GM12878 (cell line): ENCODE measurements around the gene FETUB. TPM values are rescaled to one million over a fixed set of nuclear protein-coding genes. Genes with fewer than 3 reads are reported as not detected.
A peak's percentile ranks its signal among the peaks of the same experiment; 100 is the strongest.

Experiments used
- ATAC-seq: fragments of 200-7000 bp; cut with Tn5 transposase; 3 replicates; pipeline ENCODE4 v1.9.1; 2020; ENCODE audit warnings: mild to moderate bottlenecking, moderate library complexity
- BruUV-seq: library from RNA; stranded (reverse); fragments of 400-500 nt; replicated peaks from 2 replicates; lab custom pipeline; 2021; lab: Mats Ljungman, UMichigan
- CTCF ChIA-PET: fragments of 300-600 bp; sonication (Branson Sonifier 250); formaldehyde crosslinking; extraction: SDS; loops from one replicate; lab custom pipeline; 2021; ENCODE audit warnings: inconsistent platforms; lab: Yijun Ruan, JAX
- POLR2A ChIA-PET: fragments of 350-600 bp; formaldehyde crosslinking; extraction: SDS; loops from one replicate; lab custom pipeline; 2021; ENCODE audit warnings: inconsistent platforms; lab: Charles Lee
- RAD21 ChIA-PET: fragments of 300-600 bp; sonication (Branson Sonifier 250); formaldehyde crosslinking; loops from one replicate; lab custom pipeline; 2023; ENCODE audit warnings: antibody characterized with exemption; ENCODE audit not compliant: unreplicated experiment; lab: Charles Lee
- SMC1A ChIA-PET: fragments of 300-600 bp; sonication (Branson Sonifier 250); formaldehyde crosslinking; loops from one replicate; lab custom pipeline; 2023; ENCODE audit not compliant: unreplicated experiment, uncharacterized antibody; lab: Charles Lee
- DNase-seq: peaks from one replicate; pipeline ENCODE4 v3.0.0-alpha.2; 2011; ENCODE audit warnings: low read depth, low spot score
- FAIRE-seq: peaks from 3 replicates; lab custom pipeline; 2011; peaks lifted over from hg19 to GRCh38; lab: Jason Lieb, UNC
- H2AFZ ChIP-seq: 2 replicates; pipeline ENCODE4 v1.6.0; 2011; ENCODE audit warnings: low read depth, low read length, control low read depth; ENCODE audit not compliant: control insufficient read depth
- H3K27ac ChIP-seq: 2 replicates; pipeline ENCODE4 v1.5.1; 2011; ENCODE audit warnings: control low read depth; ENCODE audit not compliant: control insufficient read depth, insufficient read depth
- H3K27me3 ChIP-seq, 2 experiments: replicated peaks in 1 of 2; 2 replicates each; pipeline versions ENCODE4 v1.6.0 to v1.6.1; 2011; ENCODE audit warnings: low read length in 1 of 2; ENCODE audit not compliant: control insufficient read depth in 2 of 2, insufficient read depth in 2 of 2
- H3K36me3 ChIP-seq, 2 experiments: 2 replicates each; pipeline ENCODE4 v1.5.1; 2011; ENCODE audit warnings: low read length in 1 of 2; ENCODE audit not compliant: control insufficient read depth in 2 of 2, insufficient read depth in 2 of 2
- H3K4me1 ChIP-seq: 2 replicates; pipeline ENCODE4 v1.6.1; 2011; ENCODE audit warnings: mild to moderate bottlenecking, low read length, moderate library complexity, mixed read lengths; ENCODE audit not compliant: control insufficient read depth, insufficient read depth
- H3K4me2 ChIP-seq: 2 replicates; pipeline ENCODE4 v1.6.0; 2011; ENCODE audit warnings: control low read depth; ENCODE audit not compliant: control insufficient read depth, insufficient read depth
- H3K4me3 ChIP-seq: fragments of 200-600 bp; sonication (generic); 2 replicates; pipeline ENCODE4 v1.5.1; 2016
- H3K79me2 ChIP-seq: 2 replicates; pipeline ENCODE4 v1.6.0; 2011; ENCODE audit warnings: low read length; ENCODE audit not compliant: control insufficient read depth, insufficient read depth
- H3K9ac ChIP-seq: 2 replicates; pipeline ENCODE4 v1.8.0; 2011; ENCODE audit warnings: low read length, control low read depth, mixed read lengths; ENCODE audit not compliant: control insufficient read depth, insufficient read depth
- H3K9me3 ChIP-seq: replicated peaks from 3 replicates; pipeline ENCODE4 v1.5.1; 2011; ENCODE audit warnings: mild to moderate bottlenecking, low read length; ENCODE audit not compliant: control insufficient read depth, insufficient read depth
- H4K20me1 ChIP-seq: 2 replicates; pipeline ENCODE4 v1.6.0; 2011; ENCODE audit not compliant: control insufficient read depth, insufficient read depth
- ASH2L ChIP-seq: fragments of 300-600, 200-600 bp; sonication (generic); IDR thresholded peaks from 2 replicates; pipeline ENCODE4 v1.6.1; 2017; ENCODE audit warnings: low read depth, mild to moderate bottlenecking, borderline replicate concordance
- BCLAF1 ChIP-seq: fragments of 450-650 bp; IDR thresholded peaks from 2 replicates; pipeline ENCODE4 v1.6.1; 2017; ENCODE audit warnings: antibody characterized with exemption, mild to moderate bottlenecking, moderate library complexity
- BHLHE40 ChIP-seq, 2 experiments: fragments of 450-650 bp in 1 of 2; IDR thresholded peaks; 2 replicates each; pipeline ENCODE4 v1.6.1; 2011 to 2017; ENCODE audit warnings: low read depth in 2 of 2, borderline replicate concordance in 1 of 2, improper control_type of control experiment in 1 of 2, low read length in 1 of 2, mild to moderate bottlenecking in 1 of 2
- CREM ChIP-seq: IDR thresholded peaks from 2 replicates; pipeline ENCODE4 v1.6.1; 2014; ENCODE audit warnings: antibody characterized with exemption, low read depth
- CUX1 ChIP-seq: IDR thresholded peaks from 2 replicates; pipeline ENCODE4 v1.6.1; 2012; ENCODE audit warnings: improper control_type of control experiment, low read depth, low read length; ENCODE audit not compliant: insufficient replicate concordance
- JUND ChIP-seq: IDR thresholded peaks from 2 replicates; pipeline ENCODE4 v1.6.1; 2012; ENCODE audit warnings: low read depth, mild to moderate bottlenecking, low read length, improper control_type of control experiment, moderate library complexity
- RAD51 ChIP-seq: fragments of 450-650 bp; IDR thresholded peaks from 2 replicates; pipeline ENCODE4 v1.6.1; 2016; ENCODE audit warnings: moderate library complexity, mild to moderate bottlenecking, inconsistent platforms
- RB1 ChIP-seq: fragments of 450-650 bp; formaldehyde crosslinking; IDR thresholded peaks from 2 replicates; pipeline ENCODE4 v1.6.1; 2017; ENCODE audit warnings: mild to moderate bottlenecking, borderline replicate concordance
- SMC3 ChIP-seq: IDR thresholded peaks from 2 replicates; pipeline ENCODE4 v1.6.1; 2011; ENCODE audit warnings: low read length, improper control_type of control experiment, borderline replicate concordance
- ZNF24 ChIP-seq: fragments of 450-650 bp; IDR thresholded peaks from 2 replicates; pipeline ENCODE4 v1.6.1; 2017; ENCODE audit warnings: antibody characterized with exemption, mild to moderate bottlenecking
- WGBS: methylation state at CpG from one replicate; pipeline ENCODE4 v1.1.6; 2016; ENCODE audit warnings: low lambda C conversion rate; ENCODE audit not compliant: insufficient replicate concordance, insufficient coverage; ENCODE audit errors: missing lambda C conversion rate; 5-methylcytosine and 5-hydroxymethylcytosine counted together
- in situ Hi-C: fragments of 300-500 bp; cut with MboI; formaldehyde crosslinking; loops from 9 replicates; pipeline ENCODE4 v1.14.3; 2018; ENCODE audit warnings: mixed read lengths
- intact Hi-C: fragments of 100-400 bp; cut with micrococcal nuclease; formaldehyde crosslinking; loops from one replicate; pipeline ENCODE4 v1.14.2; 2022; ENCODE audit not compliant: unreplicated experiment
- polyA plus RNA-seq, 11 experiments: library from polyadenylated mRNA; depleted of rRNA in 4 of 11; unstranded in 6 of 11; stranded (reverse) in 5 of 11; fragments of >200 nt; fragmentation: Nextera tagmentation in 4 of 11; fragmentation: Illumina TruSeq in 1 of 11; extraction: Ambion mirVana in 4 of 11; extraction: Trizol in 1 of 11; gene quantifications; 1 replicate in 1 of 11; 2 replicates in 10 of 11; pipeline versions ENCODE4 v1.2.1 to v1.2.3, GENCODE V29; 2011 to 2016; ENCODE audit warnings: inconsistent platforms in 2 of 11, missing spikeins in 2 of 11, low read depth in 1 of 11
- total RNA-seq, 4 experiments: library from RNA; depleted of rRNA in 3 of 4; stranded (reverse); fragments of >200 nt in 3 of 4; fragmentation: Illumina TruSeq in 1 of 4; extraction: Trizol in 1 of 4; gene quantifications; 2 replicates each; pipeline versions ENCODE4 v1.2.1 to v1.2.3, GENCODE V29; 2013 to 2021

Gene FETUB
- total and polyA plus RNA-seq, 10 of the 15 experiments (the other 5 are each of a cell fraction or from before 2014, with no cell fraction given): not detected

GRCh38 chr3:186617036-186617946, 22.9 kb upstream of the FETUB start:
- intact Hi-C loops (loop anchor here (2.0 to 10.0 kb wide), 3 partner anchors 360 to 640 kb away; no protein-coding TSS in a partner anchor), in situ Hi-C loops (loop anchor here (5.0 kb wide), 1 partner anchor 205 kb away; no protein-coding TSS in a partner anchor)
- Histone ChIP-seq H2AFZ (peak overlapping the region; percentile 81), H3K9me3 (no peaks in the 10 kb centered on the region), H3K36me3 (no peaks in the 10 kb centered on the region), H3K4me2 (peak overlapping the region; percentile 76), H3K4me1 (peaks cover 7% of the 10 kb centered on the region), H3K9ac (no peak overlapping the region), H4K20me1 (no peaks in the 10 kb centered on the region), H3K79me2 (no peaks in the 10 kb centered on the region), H3K27me3 (peaks cover 2 to 3% of the 10 kb centered on the region in 2 experiments; a peak in 3 of 4 replicates), H3K27ac (no peak overlapping the region), H3K4me3 (no peak overlapping the region; the same call in 1 of the 2 replicates)
- 22% methylated on average over 28 of the region's 31 CpGs for WGBS
- ATAC-seq (peak; percentile 98), DNase-seq (peak; percentile 59), FAIRE-seq (peak; percentile 99)
- ChIA-PET POLR2A (interaction anchor here (1.0 to 1.1 kb wide), 2 partner anchors 166 to 183 kb away, joined by 3 to 4 read pairs; partner anchors contain the start of gene EIF4A2), CTCF (interaction anchor here (0.6 to 7.7 kb wide), 79 partner anchors 8 to 1031 kb away, joined by 3 to 183 read pairs (median 5); partner anchors contain the start of genes CRYGS, DNAJB11, FETUB and RPL39L), SMC1A (interaction anchor here (0.6 to 5.7 kb wide), 30 partner anchors 9 to 674 kb away, joined by 3 to 38 read pairs (median 4); partner anchors contain the start of gene DNAJB11), RAD21 (interaction anchor here (0.8 to 4.6 kb wide), 25 partner anchors 9 to 957 kb away, joined by 3 to 45 read pairs (median 4); no protein-coding TSS in a partner anchor)
- BruUV-seq: no TSS peak
- peak; percentile 52 to 53; a peak in 1 of 4 replicates for TF ChIP-seq BHLHE40 (IDR thresholded peaks at IDR 0.05; ENCODE audit: borderline replicate concordance in 1 of 2, low read depth in 2 of 2, low read length in 1 of 2)
- no peak for TF ChIP-seq BCLAF1
- peak; percentile 67 for TF ChIP-seq SMC3
- no peak for TF ChIP-seq JUND
- TF ChIP-seq CREM: no peak
- TF ChIP-seq RAD51: no peak
- no peak for TF ChIP-seq CUX1
- TF ChIP-seq ZNF24: 0 out of 2 replicates have a peak, but pooled peaks have one; percentile 24
- no peak for TF ChIP-seq ASH2L
- TF ChIP-seq RB1: peak; percentile 23; the same call in 1 of the 2 replicates
